Esophagus muscularis mucosa (tissue), 3 donors: ENCODE data around the gene SLCO3A1.

ENCODE experiments used
- CTCF ChIP-seq, 3 experiments: fragments of 200-600 bp in 2 of 3; fragments of 450-650 bp in 1 of 3; sonication (generic) in 2 of 3; IDR thresholded peaks; one replicate each; pipeline ENCODE4 v1.5.1; 2017 to 2019; ENCODE audit warnings: antibody characterized with exemption in 3 of 3, mild to moderate bottlenecking in 2 of 3, moderate library complexity in 1 of 3
- POLR2AphosphoS5 ChIP-seq, 2 donors: sonication (generic); formaldehyde crosslinking; IDR thresholded peaks; one replicate each; pipeline ENCODE4 v1.6.1; 2017; ENCODE audit warnings: antibody characterized with exemption in 2 of 2

GRCh38 chr15:92165001-92165346 lies 311.5 kb downstream of the SLCO3A1 start:
- TF ChIP-seq POLR2AphosphoS5 (IDR thresholded peaks at IDR 0.05) (no peak), CTCF (IDR thresholded peaks at IDR 0.05) (no peak)
